Osteocyte (in vitro differentiated cells): ENCODE data around the gene PTPRM. TPM values are rescaled to one million over a fixed set of nuclear protein-coding genes. Genes with fewer than 3 reads are reported as not detected.

Experiments
- DNase-seq: peaks from one replicate; pipeline ENCODE4 v3.0.0; 2021; ENCODE audit warnings: mixed read lengths; ENCODE audit not compliant: unreplicated experiment; ENCODE audit errors: extremely low spot score
- H3K27ac Mint-ChIP-seq: one replicate; pipeline ENCODE4 v1.8.0; 2021; ENCODE audit warnings: mild to moderate bottlenecking, mixed read lengths; ENCODE audit not compliant: unreplicated experiment
- H3K27me3 Mint-ChIP-seq: one replicate; pipeline ENCODE4 v1.8.0; 2021; ENCODE audit warnings: mixed read lengths; ENCODE audit not compliant: unreplicated experiment
- H3K36me3 Mint-ChIP-seq: one replicate; pipeline ENCODE4 v1.8.0; 2021; ENCODE audit warnings: mixed read lengths; ENCODE audit not compliant: unreplicated experiment
- H3K4me1 Mint-ChIP-seq: one replicate; pipeline ENCODE4 v1.8.0; 2021; ENCODE audit warnings: mixed read lengths; ENCODE audit not compliant: unreplicated experiment
- H3K4me3 Mint-ChIP-seq: one replicate; pipeline ENCODE4 v1.8.0; 2021; ENCODE audit warnings: mild to moderate bottlenecking, moderate library complexity, mixed read lengths; ENCODE audit not compliant: unreplicated experiment
- H3K9me3 Mint-ChIP-seq: one replicate; pipeline ENCODE4 v1.8.0; 2021; ENCODE audit warnings: mixed read lengths; ENCODE audit not compliant: unreplicated experiment
- CTCF ChIP-seq: fragments of 200-600 bp; sonication (generic); IDR thresholded peaks from 2 replicates; pipeline ENCODE4 v1.5.0; 2021; ENCODE audit warnings: antibody characterized with exemption, mild to moderate bottlenecking, moderate library complexity
- total RNA-seq: library from RNA; stranded (reverse); gene quantifications from 2 replicates; pipeline ENCODE4 v1.2.1, GENCODE V29; 2021

The PTPRM gene
- total RNA-seq, 1 donor from 2014 or later: 105 TPM

GRCh38 chr18:7813131-7813530 lies 246.0 kb downstream of the PTPRM start:
- Mint-ChIP-seq H3K9me3 (peaks cover 11% of the 10 kb centered on the region), H3K36me3 (peaks cover 23% of the 10 kb centered on the region), H3K4me3 (no peak overlapping the region), H3K27me3 (no peaks in the 10 kb centered on the region), H3K4me1 (peaks cover 57% of the 10 kb centered on the region), H3K27ac (peak overlapping the region; percentile 79)
- no peak for TF ChIP-seq CTCF
- no peak for DNase-seq

GRCh38 chr18:7814754-7815315 lies 247.7 kb downstream of the PTPRM start:
- peaks cover 25% of the 10 kb centered on the region for H3K36me3 Mint-ChIP-seq
- no peak for TF ChIP-seq CTCF
- H3K27me3 Mint-ChIP-seq: no peaks in the 10 kb centered on the region
- DNase-seq: no peak
- no peak overlapping the region for H3K27ac Mint-ChIP-seq
- H3K9me3 Mint-ChIP-seq: peaks cover 11% of the 10 kb centered on the region
- H3K4me3 Mint-ChIP-seq: no peak overlapping the region
- peaks cover 46% of the 10 kb centered on the region for H3K4me1 Mint-ChIP-seq

- Mint-ChIP-seq H3K27me3 (no peaks in the 10 kb centered on the region), H3K36me3 (peaks cover 25% of the 10 kb centered on the region), H3K4me3 (no peak overlapping the region), H3K9me3 (peaks cover 11% of the 10 kb centered on the region), H3K27ac (no peak overlapping the region), H3K4me1 (peaks cover 42% of the 10 kb centered on the region)
- no peak for DNase-seq
- TF ChIP-seq CTCF: no peak
Measured at GRCh38 chr18:7815787-7816186, 248.7 kb downstream of the PTPRM start.

GRCh38 chr18:7817575-7818230 lies 250.6 kb downstream of the PTPRM start:
- peaks cover 11% of the 10 kb centered on the region for H3K9me3 Mint-ChIP-seq
- H3K27me3 Mint-ChIP-seq: no peaks in the 10 kb centered on the region
- no peak for DNase-seq
- H3K4me1 Mint-ChIP-seq: peaks cover 26% of the 10 kb centered on the region
- peaks cover 25% of the 10 kb centered on the region for H3K36me3 Mint-ChIP-seq
- H3K27ac Mint-ChIP-seq: peak overlapping the region; percentile 2
- no peak overlapping the region for H3K4me3 Mint-ChIP-seq
- TF ChIP-seq CTCF: no peak

- Mint-ChIP-seq H3K4me1 (peaks cover 17% of the 10 kb centered on the region), H3K9me3 (no peaks in the 10 kb centered on the region), H3K27ac (no peak overlapping the region), H3K36me3 (peaks cover 2% of the 10 kb centered on the region), H3K27me3 (no peaks in the 10 kb centered on the region), H3K4me3 (no peak overlapping the region)
- DNase-seq: no peak
- no peak for TF ChIP-seq CTCF
Measured at GRCh38 chr18:7821784-7822183, 254.7 kb downstream of the PTPRM start.
